Trophoblast cell (in vitro differentiated cells and primary cell): ENCODE measurements around the gene NUP62.

ENCODE experiments used
- DNase-seq, 2 donors: peaks; one replicate each; pipeline ENCODE4 v3.0.0-alpha.2; 2016
- H2AFZ ChIP-seq: 2 replicates; pipeline ENCODE4 v1.6.1; 2013; ENCODE audit warnings: low read length, moderate library complexity, mild to moderate bottlenecking; ENCODE audit not compliant: insufficient read depth, poor library complexity
- H2AK5ac ChIP-seq: 2 replicates; pipeline ENCODE4 v1.6.1; 2013; ENCODE audit warnings: mild to moderate bottlenecking, low read length
- H2BK120ac ChIP-seq: 2 replicates; pipeline ENCODE4 v1.6.1; 2013; ENCODE audit warnings: low read length, mild to moderate bottlenecking, moderate library complexity; ENCODE audit not compliant: insufficient read depth, poor library complexity
- H2BK12ac ChIP-seq: 2 replicates; pipeline ENCODE4 v1.6.1; 2013; ENCODE audit warnings: mild to moderate bottlenecking, low read length, moderate library complexity
- H2BK5ac ChIP-seq: 2 replicates; pipeline ENCODE4 v1.6.1; 2013; ENCODE audit warnings: low read length, low read depth, moderate library complexity, mild to moderate bottlenecking; ENCODE audit not compliant: poor library complexity
- H3K14ac ChIP-seq: 2 replicates; pipeline ENCODE4 v1.6.1; 2013; ENCODE audit warnings: mild to moderate bottlenecking, low read length
- H3K18ac ChIP-seq: 2 replicates; pipeline ENCODE4 v1.6.1; 2013; ENCODE audit warnings: mild to moderate bottlenecking, low read length
- H3K23ac ChIP-seq: 2 replicates; pipeline ENCODE4 v1.6.1; 2013; ENCODE audit warnings: low read length
- H3K27ac ChIP-seq: 2 replicates; pipeline ENCODE4 v1.5.1; 2013; ENCODE audit warnings: low read depth, mild to moderate bottlenecking, inconsistent platforms, low read length, moderate library complexity
- H3K27me3 ChIP-seq: 2 replicates; pipeline ENCODE4 v1.6.1; 2013; ENCODE audit warnings: inconsistent platforms, mild to moderate bottlenecking, low read length, moderate library complexity; ENCODE audit not compliant: insufficient read depth
- H3K36me3 ChIP-seq, 2 experiments: 1 replicate in 1 of 2; 2 replicates in 1 of 2; pipeline ENCODE4 v1.6.1; 2013; ENCODE audit warnings: low read length in 2 of 2, mild to moderate bottlenecking in 2 of 2, moderate library complexity in 1 of 2; ENCODE audit not compliant: insufficient read depth in 2 of 2, control insufficient read depth in 1 of 2
- H3K4ac ChIP-seq: 2 replicates; pipeline ENCODE4 v1.6.1; 2013; ENCODE audit warnings: low read depth, mild to moderate bottlenecking, low read length, moderate library complexity
- H3K4me1 ChIP-seq, 2 experiments: 1 replicate in 1 of 2; 2 replicates in 1 of 2; pipeline ENCODE4 v1.6.1; 2013; ENCODE audit warnings: low read length in 2 of 2, mild to moderate bottlenecking in 2 of 2, moderate library complexity in 1 of 2; ENCODE audit not compliant: insufficient read depth in 2 of 2, control insufficient read depth in 1 of 2
- H3K4me2 ChIP-seq: 2 replicates; pipeline ENCODE4 v1.6.1; 2013; ENCODE audit warnings: inconsistent platforms, mild to moderate bottlenecking, low read length, moderate library complexity
- H3K4me3 ChIP-seq: 2 replicates; pipeline ENCODE4 v1.5.1; 2013; ENCODE audit warnings: mild to moderate bottlenecking, low read depth, low read length, inconsistent platforms
- H3K79me1 ChIP-seq: one replicate; pipeline ENCODE4 v1.6.1; 2013; ENCODE audit warnings: low read length
- H3K79me2 ChIP-seq: 2 replicates; pipeline ENCODE4 v1.6.1; 2013; ENCODE audit warnings: low read length, mild to moderate bottlenecking; ENCODE audit not compliant: control insufficient read depth, insufficient read depth, poor library complexity
- H3K9ac ChIP-seq: 2 replicates; pipeline ENCODE4 v1.6.1; 2013; ENCODE audit warnings: mild to moderate bottlenecking, low read length
- H3K9me3 ChIP-seq: 2 replicates; pipeline ENCODE4 v1.6.1; 2013; ENCODE audit warnings: low read depth, mild to moderate bottlenecking, control low read depth, inconsistent platforms, low read length; ENCODE audit not compliant: insufficient read depth
- H4K12ac ChIP-seq: 2 replicates; pipeline ENCODE4 v1.6.1; 2013; ENCODE audit warnings: low read depth, mild to moderate bottlenecking, low read length, moderate library complexity
- H4K8ac ChIP-seq: 2 replicates; pipeline ENCODE4 v1.6.1; 2013; ENCODE audit warnings: low read depth, mild to moderate bottlenecking, low read length, moderate library complexity
- H4K91ac ChIP-seq: one replicate; pipeline ENCODE4 v1.6.1; 2013; ENCODE audit warnings: low read depth, mild to moderate bottlenecking, low read length, moderate library complexity
- WGBS: extraction: QIAGEN DNeasy Blood & Tissue Kit; methylation state at CpG from one replicate; pipeline ENCODE4 v1.1.7; 2013; ENCODE audit warnings: missing lambda C conversion rate; ENCODE audit not compliant: insufficient read length, insufficient coverage; ENCODE audit errors: extremely low coverage; 5-methylcytosine and 5-hydroxymethylcytosine counted together

The NUP62 gene

GRCh38 chr19:49887665-49888509, 41.4 kb downstream of the NUP62 start:
- H2BK5ac ChIP-seq = no peak overlapping the region
- no peak overlapping the region for H2AK5ac ChIP-seq
- H3K79me1 ChIP-seq = no peaks in the 10 kb centered on the region
- H3K14ac ChIP-seq = no peak overlapping the region
- H4K12ac ChIP-seq = no peak overlapping the region
- H3K27me3 ChIP-seq = no peaks in the 10 kb centered on the region
- DNase-seq = no peak
- peaks cover 27 to 29% of the 10 kb centered on the region in 2 experiments for H3K36me3 ChIP-seq
- H3K4me1 ChIP-seq = peaks cover 3 to 8% of the 10 kb centered on the region in 2 experiments
- H3K9ac ChIP-seq = no peak overlapping the region
- H3K79me2 ChIP-seq = no peaks in the 10 kb centered on the region
- H4K91ac ChIP-seq = no peak overlapping the region
- H4K8ac ChIP-seq = no peak overlapping the region
- no peak overlapping the region for H3K23ac ChIP-seq
- H3K4me2 ChIP-seq = no peak overlapping the region
- H2BK120ac ChIP-seq = no peak overlapping the region
- H3K4ac ChIP-seq = no peak overlapping the region
- no peak overlapping the region for H3K4me3 ChIP-seq
- H3K27ac ChIP-seq = no peak overlapping the region
- 100% methylated on average over 2 of the region's 54 CpGs for WGBS
- H3K18ac ChIP-seq = no peak overlapping the region
- H2AFZ ChIP-seq = no peak overlapping the region
- peaks cover 17% of the 10 kb centered on the region for H3K9me3 ChIP-seq
- H2BK12ac ChIP-seq = no peak overlapping the region

DNA sequence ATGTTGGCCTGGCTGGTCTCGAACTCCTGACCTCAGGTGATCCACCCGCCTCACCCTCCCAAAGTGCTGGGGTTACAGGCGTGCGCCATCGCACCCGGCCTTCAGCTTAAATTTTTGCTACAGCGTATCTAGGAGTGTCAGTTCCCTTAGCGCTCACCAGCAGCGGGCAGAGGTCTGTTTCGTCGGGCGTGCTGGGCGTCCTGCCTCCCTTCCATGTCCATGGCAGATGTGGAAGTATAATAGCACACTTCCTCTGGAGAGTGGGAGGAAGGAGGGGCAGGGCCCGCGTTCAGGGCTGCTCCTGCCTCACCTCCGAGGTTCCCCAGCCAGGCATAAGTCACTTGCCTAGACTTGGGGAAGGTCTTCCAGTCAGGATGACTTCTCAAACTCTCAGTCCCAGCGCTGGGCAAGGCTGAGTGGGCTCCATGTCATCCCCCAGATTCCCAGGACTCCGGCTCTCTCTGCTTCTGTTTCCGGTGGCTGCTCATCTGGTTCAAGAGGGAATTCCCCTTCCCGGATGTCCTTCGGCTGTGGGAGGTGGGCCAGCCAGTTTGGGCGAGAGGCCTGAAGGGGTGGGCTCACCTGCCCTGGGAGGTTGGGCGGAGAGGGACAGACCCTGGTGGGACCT, 42.2 kb downstream of the NUP62 start:
- Histone ChIP-seq H2BK120ac (no peak overlapping the region), H2AK5ac (no peak overlapping the region), H4K8ac (no peak overlapping the region), H2BK5ac (no peak overlapping the region), H4K12ac (no peak overlapping the region), H3K4me3 (no peak overlapping the region), H3K23ac (no peak overlapping the region), H3K4ac (no peak overlapping the region), H3K9ac (no peak overlapping the region), H3K9me3 (peaks cover 16% of the 10 kb centered on the region), H2AFZ (no peak overlapping the region), H2BK12ac (no peak overlapping the region), H3K18ac (no peak overlapping the region), H3K79me2 (no peaks in the 10 kb centered on the region), H3K36me3 (peaks cover 34 to 37% of the 10 kb centered on the region in 2 experiments), H4K91ac (no peak overlapping the region), H3K79me1 (no peaks in the 10 kb centered on the region), H3K4me2 (no peak overlapping the region), H3K27ac (no peak overlapping the region), H3K14ac (no peak overlapping the region), H3K4me1 (peaks cover 3 to 8% of the 10 kb centered on the region in 2 experiments), H3K27me3 (no peaks in the 10 kb centered on the region)
- no peak for DNase-seq
- WGBS = no CpG with 5 or more reads among the region's 23 CpGs

DNA sequence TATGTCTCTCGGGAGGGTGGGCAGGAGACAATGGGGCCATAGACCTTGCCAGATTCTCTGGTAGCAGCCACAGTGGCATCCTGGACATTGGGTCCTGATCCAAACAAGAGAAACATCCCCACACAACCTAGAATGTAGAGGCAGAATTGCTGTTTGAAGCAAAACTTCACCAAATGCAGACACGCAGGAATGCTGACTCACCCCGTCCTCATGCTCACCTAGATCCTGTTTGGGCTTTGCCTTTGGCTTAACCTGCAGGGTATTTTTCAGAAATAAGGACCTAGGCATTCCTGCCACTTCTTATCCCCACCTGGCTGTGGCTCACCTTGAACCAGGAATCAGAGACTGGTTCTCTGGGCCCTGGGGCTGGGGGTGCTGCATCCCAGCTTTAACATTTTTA, 44.5 kb downstream of the NUP62 start:
- Histone ChIP-seq H3K9me3 (peaks cover 12% of the 10 kb centered on the region), H3K18ac (no peak overlapping the region), H2BK12ac (no peak overlapping the region), H3K9ac (no peak overlapping the region), H3K14ac (no peak overlapping the region), H3K79me1 (no peaks in the 10 kb centered on the region), H3K36me3 (peaks cover 56 to 58% of the 10 kb centered on the region in 2 experiments), H3K79me2 (no peaks in the 10 kb centered on the region), H4K91ac (no peak overlapping the region), H3K4me3 (no peak overlapping the region), H2AK5ac (no peak overlapping the region), H4K12ac (no peak overlapping the region), H3K4me2 (no peak overlapping the region), H4K8ac (no peak overlapping the region), H2BK120ac (no peak overlapping the region), H2AFZ (no peak overlapping the region), H3K23ac (no peak overlapping the region), H3K27me3 (no peaks in the 10 kb centered on the region), H3K27ac (peak overlapping the region; percentile 4), H3K4ac (no peak overlapping the region), H3K4me1 (no peaks in the 10 kb centered on the region), H2BK5ac (no peak overlapping the region)
- peak in 1 of 2 donors; percentile 36 for DNase-seq
- no CpG with 5 or more reads among the region's 3 CpGs for WGBS

- Histone ChIP-seq H2BK5ac (no peak overlapping the region), H3K27me3 (no peaks in the 10 kb centered on the region), H4K8ac (no peak overlapping the region), H4K12ac (no peak overlapping the region), H2BK120ac (no peak overlapping the region), H3K4ac (no peak overlapping the region), H3K9ac (no peak overlapping the region), H3K4me1 (no peaks in the 10 kb centered on the region), H3K27ac (no peak overlapping the region), H3K14ac (no peak overlapping the region), H3K79me2 (no peaks in the 10 kb centered on the region), H3K79me1 (no peaks in the 10 kb centered on the region), H2AFZ (no peak overlapping the region), H2BK12ac (no peak overlapping the region), H3K36me3 (peaks cover 58% of the 10 kb centered on the region in 2 experiments), H3K18ac (no peak overlapping the region), H3K23ac (no peak overlapping the region), H3K9me3 (peaks cover 7% of the 10 kb centered on the region), H2AK5ac (no peak overlapping the region), H3K4me2 (no peak overlapping the region), H4K91ac (no peak overlapping the region), H3K4me3 (no peak overlapping the region)
- no CpG with 5 or more reads among the region's 18 CpGs for WGBS
- no peak for DNase-seq
Measured at GRCh38 chr19:49884109-49884508, 45.2 kb downstream of the NUP62 start.
